ENCODE data around the gene KRT32.
"Not testable (repeated sequence)": the region's sequence is repeated elsewhere in the genome, so short reads cannot be mapped to it uniquely, and the experiment has no call there.

- TF ChIP-seq CTCF (conservative IDR thresholded peaks at IDR 0.05; ENCODE audit: low read depth, low read length); EZH2 (IDR thresholded peaks at IDR 0.05; ENCODE audit: borderline replicate concordance, low read depth, low read length, poor library complexity, severe bottlenecking): not testable (repeated sequence)
These were observed 36.8 kb downstream of the KRT32 start for GRCh38 chr17:41430376-41430775.
